HG03521 (cell line): ENCODE results near the gene DDX56.
"Not testable (repeated sequence)": the region's sequence is repeated elsewhere in the genome, so short reads cannot be mapped to it uniquely, and the experiment has no call there.

ENCODE experiments used
- ATAC-seq: cut with Tn5 transposase; IDR thresholded peaks from one replicate; pipeline ENCODE4 v1.9.1; 2021; ENCODE audit warnings: mild to moderate bottlenecking, moderate library complexity; ENCODE audit not compliant: unreplicated experiment

The DDX56 gene

GRCh38 chr7:44565097-44565794, 8.5 kb downstream of the DDX56 start:
- no peak for ATAC-seq

- no peak for ATAC-seq
Observed at GRCh38 chr7:44564606-44565005, 9.1 kb downstream of the DDX56 start.

- ATAC-seq = no peak
Observed at GRCh38 chr7:44563171-44563679, 10.5 kb downstream of the DDX56 start.

GRCh38 chr7:44562622-44562962, 11.1 kb downstream of the DDX56 start:
- not testable (repeated sequence) for ATAC-seq

GRCh38 chr7:44561962-44562621, 11.6 kb downstream of the DDX56 start:
- ATAC-seq = no peak

- ATAC-seq = no peak
Observed at GRCh38 chr7:44561481-44561880, 12.2 kb downstream of the DDX56 start.

- no peak for ATAC-seq
Observed at GRCh38 chr7:44559485-44559884, 14.2 kb downstream of the DDX56 start.

GRCh38 chr7:44557485-44557884, 16.2 kb downstream of the DDX56 start:
- ATAC-seq = no peak

- ATAC-seq = no peak
Observed at GRCh38 chr7:44555350-44555749, 18.4 kb downstream of the DDX56 start.

GRCh38 chr7:44552473-44553005, 21.2 kb downstream of the DDX56 start:
- not testable (repeated sequence) for ATAC-seq

GRCh38 chr7:44549457-44549856, 24.3 kb downstream of the DDX56 start:
- ATAC-seq = no peak

- no peak for ATAC-seq
Observed at GRCh38 chr7:44548893-44549292, 24.8 kb downstream of the DDX56 start.

GRCh38 chr7:44547536-44548231, 26.0 kb downstream of the DDX56 start:
- no peak for ATAC-seq

- no peak for ATAC-seq
Observed at GRCh38 chr7:44541876-44542610, 31.7 kb downstream of the DDX56 start.

- ATAC-seq = no peak
Observed at GRCh38 chr7:44541028-44541869, 32.5 kb downstream of the DDX56 start, which contains the start of gene NPC1L1. Gene NPC1L1, minus strand, starts transcription at chr7:44541330. Its CDS starts 71 bp downstream, at chr7:44541259.

- no peak for ATAC-seq
Observed at GRCh38 chr7:44540592-44541027, 33.1 kb downstream of the DDX56 start.

GRCh38 chr7:44539669-44540506, 33.8 kb downstream of the DDX56 start:
- ATAC-seq = no peak

GRCh38 chr7:44538798-44539668, 34.7 kb downstream of the DDX56 start:
- ATAC-seq = no peak
